Thymus (tissue), 11 donors: Measurements from ENCODE around the gene SUMO2. TPM values are rescaled to one million over a fixed set of nuclear protein-coding genes. Genes with fewer than 3 reads are reported as not detected.

ENCODE experiments used
- DNase-seq, 9 donors: peaks; one replicate each; pipeline ENCODE4 v3.0.0-alpha.2; 2013; ENCODE audit warnings: low spot score in 9 of 9, low read depth in 6 of 9, missing footprints in 1 of 9
- H3K27ac ChIP-seq, 2 donors: one replicate each; pipeline ENCODE4 v1.5.1; 2013; ENCODE audit warnings: control low read depth in 1 of 2, low read depth in 1 of 2, low read length in 1 of 2, mild to moderate bottlenecking in 1 of 2, moderate library complexity in 1 of 2
- H3K27me3 ChIP-seq, 2 donors: one replicate each; pipeline ENCODE4 v1.5.1; 2013; ENCODE audit warnings: low read length in 1 of 2; ENCODE audit not compliant: control insufficient read depth in 2 of 2, insufficient read depth in 1 of 2
- H3K36me3 ChIP-seq, 2 donors: one replicate each; pipeline ENCODE4 v1.5.1; 2013; ENCODE audit warnings: low read length in 1 of 2, mild to moderate bottlenecking in 1 of 2, moderate library complexity in 1 of 2; ENCODE audit not compliant: control insufficient read depth in 2 of 2, insufficient read depth in 2 of 2
- H3K4me1 ChIP-seq, 2 donors: one replicate each; pipeline ENCODE4 v1.5.1; 2013; ENCODE audit warnings: low read length in 2 of 2; ENCODE audit not compliant: control insufficient read depth in 2 of 2, insufficient read depth in 2 of 2
- H3K4me3 ChIP-seq, 2 donors: one replicate each; pipeline ENCODE4 v1.5.1; 2013; ENCODE audit warnings: low read length in 2 of 2, control low read depth in 1 of 2, mild to moderate bottlenecking in 1 of 2
- H3K9me3 ChIP-seq, 2 donors: one replicate each; pipeline ENCODE4 v1.5.1; 2013; ENCODE audit warnings: low read length in 1 of 2, mild to moderate bottlenecking in 1 of 2; ENCODE audit not compliant: control insufficient read depth in 2 of 2, insufficient read depth in 1 of 2
- WGBS: extraction: QIAGEN DNeasy Blood & Tissue Kit; methylation state at CpG from one replicate; pipeline ENCODE4 v1.1.7; 2013; 5-methylcytosine and 5-hydroxymethylcytosine counted together
- polyA plus RNA-seq: library from polyadenylated mRNA; stranded (reverse); fragments of 200-250 nt; gene quantifications from one replicate; pipeline ENCODE4 v1.2.3, GENCODE V29; 2013
- total RNA-seq: library from RNA; stranded (reverse); fragments of 120-200 nt; gene quantifications from one replicate; pipeline ENCODE4 v1.2.4, GENCODE V29; 2013
- donor health status: healthy.

SUMO2 gene
- total and polyA plus RNA-seq, 2 donors: 135 to 342 TPM

- Histone ChIP-seq H3K27ac (peak overlapping the region in 1 of 2 donors; percentile 2), H3K36me3 (peaks cover 10 to 34% of the 10 kb centered on the region in 2 donors), H3K4me1 (peaks cover 12 to 14% of the 10 kb centered on the region in 2 donors), H3K27me3 (no peaks in the 10 kb centered on the region), H3K4me3 (no peak overlapping the region), H3K9me3 (no peaks in the 10 kb centered on the region)
- WGBS: 92% methylated on average over 4 of the region's 4 CpGs
- DNase-seq: no peak
Observed at GRCh38 chr17:75124819-75125162, 58.0 kb downstream of the SUMO2 start.

- H3K9me3 ChIP-seq: no peaks in the 10 kb centered on the region
- H3K36me3 ChIP-seq: peaks cover 5 to 29% of the 10 kb centered on the region in 2 donors
- no peak overlapping the region for H3K4me3 ChIP-seq
- DNase-seq: peak in 2 of 9 donors; percentile 23 to 50
- peak overlapping the region; percentile 34 to 46 for H3K27ac ChIP-seq
- H3K27me3 ChIP-seq: no peaks in the 10 kb centered on the region
- whole genome bisulfite sequencing: 30% methylated on average over 19 of the region's 19 CpGs
- H3K4me1 ChIP-seq: peaks cover 12 to 14% of the 10 kb centered on the region in 2 donors
Observed at GRCh38 chr17:75124041-75124818, 58.5 kb downstream of the SUMO2 start.

GRCh38 chr17:75118307-75118706, 64.5 kb downstream of the SUMO2 start:
- DNase-seq: no peak
- 96% methylated on average over 14 of the region's 14 CpGs for WGBS
- no peaks in the 10 kb centered on the region for H3K27me3 ChIP-seq
- peaks cover 15 to 31% of the 10 kb centered on the region in 2 donors for H3K36me3 ChIP-seq
- peaks cover 6 to 13% of the 10 kb centered on the region in 2 donors for H3K4me1 ChIP-seq
- no peak overlapping the region for H3K4me3 ChIP-seq
- H3K27ac ChIP-seq: no peak overlapping the region
- H3K9me3 ChIP-seq: no peaks in the 10 kb centered on the region

GRCh38 chr17:75116737-75117136, 66.0 kb downstream of the SUMO2 start:
- H3K27me3 ChIP-seq: no peaks in the 10 kb centered on the region
- no peaks in the 10 kb centered on the region for H3K9me3 ChIP-seq
- H3K27ac ChIP-seq: no peak overlapping the region
- H3K4me1 ChIP-seq: peaks cover 8 to 13% of the 10 kb centered on the region in 2 donors
- H3K4me3 ChIP-seq: no peak overlapping the region
- 86% methylated on average over 9 of the region's 9 CpGs for WGBS
- H3K36me3 ChIP-seq: peaks cover 20 to 31% of the 10 kb centered on the region in 2 donors
- no peak for DNase-seq

Other genes starting within 250 kb of the SUMO2 start
- gene OTOP3, start 247.1 kb downstream of the SUMO2 start, total RNA-seq: under 0.01 TPM
- gene OTOP3, start 247.1 kb downstream of the SUMO2 start, polyA plus RNA-seq: 0.05 TPM
- 1.3 TPM for gene HID1, start 210.2 kb downstream of the SUMO2 start, total RNA-seq
- 9.9 TPM for gene HID1, start 210.2 kb downstream of the SUMO2 start, polyA plus RNA-seq
- gene CDR2L, start 195.3 kb downstream of the SUMO2 start, total RNA-seq: 0.57 TPM
- 1.4 TPM for gene CDR2L, start 195.3 kb downstream of the SUMO2 start, polyA plus RNA-seq
- gene MRPL58, start 170.3 kb downstream of the SUMO2 start, total RNA-seq: 35.7 TPM
- 40.9 TPM for gene MRPL58, start 170.3 kb downstream of the SUMO2 start, polyA plus RNA-seq
- gene ATP5PD, start 136.0 kb downstream of the SUMO2 start, total RNA-seq: 288 TPM
- 390 TPM for gene ATP5PD, start 136.0 kb downstream of the SUMO2 start, polyA plus RNA-seq
- 10.0 TPM for gene KCTD2, start 135.7 kb downstream of the SUMO2 start, total RNA-seq
- 20.4 TPM for gene KCTD2, start 135.7 kb downstream of the SUMO2 start, polyA plus RNA-seq
- gene SLC16A5, start 95.0 kb downstream of the SUMO2 start, total RNA-seq: 0.76 TPM
- 5.0 TPM for gene SLC16A5, start 95.0 kb downstream of the SUMO2 start, polyA plus RNA-seq
- 4.3 TPM for gene ARMC7, start 73.0 kb downstream of the SUMO2 start, total RNA-seq
- 10.0 TPM for gene ARMC7, start 73.0 kb downstream of the SUMO2 start, polyA plus RNA-seq
- gene NT5C, start 51.2 kb downstream of the SUMO2 start, total RNA-seq: 64.2 TPM
- 103 TPM for gene NT5C, start 51.2 kb downstream of the SUMO2 start, polyA plus RNA-seq
- 92.1 TPM for gene JPT1, start 28.4 kb downstream of the SUMO2 start, total RNA-seq
- 130 TPM for gene JPT1, start 28.4 kb downstream of the SUMO2 start, polyA plus RNA-seq
- gene NUP85, start 22.7 kb upstream of the SUMO2 start, total RNA-seq: 54.5 TPM
- 88.3 TPM for gene NUP85, start 22.7 kb upstream of the SUMO2 start, polyA plus RNA-seq
- 18.1 TPM for gene GGA3, start 78.6 kb upstream of the SUMO2 start, total RNA-seq
- gene GGA3, start 78.6 kb upstream of the SUMO2 start, polyA plus RNA-seq: 33.3 TPM
- gene MRPS7, start 78.9 kb upstream of the SUMO2 start, total RNA-seq: 62.8 TPM
- 39.1 TPM for gene MRPS7, start 78.9 kb upstream of the SUMO2 start, polyA plus RNA-seq
- gene MIF4GD, start 88.3 kb upstream of the SUMO2 start, total RNA-seq: 22.8 TPM
- 37.3 TPM for gene MIF4GD, start 88.3 kb upstream of the SUMO2 start, polyA plus RNA-seq
- gene SLC25A19, start 106.5 kb upstream of the SUMO2 start, total RNA-seq: 15.4 TPM
- 18.3 TPM for gene SLC25A19, start 106.5 kb upstream of the SUMO2 start, polyA plus RNA-seq
- 79.4 TPM for gene GRB2, start 222.7 kb upstream of the SUMO2 start, total RNA-seq
- 65.1 TPM for gene GRB2, start 222.7 kb upstream of the SUMO2 start, polyA plus RNA-seq